Measurements from ENCODE around the gene TAAR8.

Gene TAAR8

DNA sequence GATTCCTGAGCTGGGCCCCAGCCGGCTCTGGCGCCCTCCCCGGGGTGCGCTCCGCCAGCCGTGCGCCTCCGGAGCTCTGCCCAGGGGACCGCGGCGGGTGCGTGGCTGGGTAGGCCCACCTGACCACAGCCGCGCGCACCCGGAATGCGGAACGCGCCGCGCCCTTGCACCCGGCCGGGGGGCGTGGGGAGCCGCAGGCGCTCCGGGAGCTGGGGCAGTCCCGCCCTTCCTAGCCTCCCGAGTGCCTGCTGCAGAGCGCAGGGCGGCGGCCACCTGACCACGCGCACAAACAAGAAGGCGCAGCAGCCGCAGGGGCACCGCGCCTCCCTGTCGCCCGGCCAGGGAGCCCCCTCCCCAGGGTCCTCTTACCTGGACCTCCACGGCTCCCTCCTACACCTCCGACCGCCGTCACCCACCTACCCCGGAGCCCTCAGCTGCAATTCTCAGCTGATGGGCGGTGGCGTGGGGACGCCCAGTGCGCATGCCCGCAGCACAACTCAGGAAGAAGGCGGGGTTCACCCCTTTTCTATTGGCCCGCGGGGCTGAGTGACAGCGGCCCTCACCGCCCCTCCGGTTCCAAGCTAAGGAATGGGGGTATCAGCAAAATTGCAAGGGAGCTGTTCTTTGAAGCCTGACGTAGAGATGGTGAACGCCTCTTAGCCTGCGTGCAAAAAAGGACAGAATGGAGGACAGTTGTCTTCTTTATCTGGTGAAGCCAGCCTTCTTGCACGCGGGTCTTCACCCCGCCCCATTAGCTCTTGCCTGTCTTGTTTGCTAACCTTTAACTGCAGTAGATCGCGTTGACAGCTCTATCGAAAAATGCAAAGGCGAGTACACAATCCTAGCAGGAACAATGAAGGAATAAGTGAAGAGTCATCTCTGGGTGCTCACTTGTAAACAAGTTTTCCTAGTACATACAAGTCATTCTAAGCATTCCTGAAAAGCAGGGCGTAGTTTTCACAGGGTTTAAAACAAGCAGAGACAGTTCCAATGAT, 39.5 kb upstream of the TAAR8 start, which contains the start of gene STX7:
STX7 (minus strand) TSS at position 479 of the 995 bp plus-strand sequence. CDS start 9,586 bp downstream, outside the sequence.
- H4K8ac ChIP-seq (ENCODE audit: low read depth, low read length): no peak within 1 kb of the TSS
- peaks cover 0 to under 1% of the 10 kb centered on the region in 2 donors for H3K36me3 ChIP-seq (replicated peaks in 1 of 2; ENCODE audit: control insufficient read depth in 2 of 2, insufficient read depth in 2 of 2, low read length in 2 of 2)
- H2BK120ac ChIP-seq (ENCODE audit: low read depth, low read length): no peak within 1 kb of the TSS
- H3K79me1 ChIP-seq (ENCODE audit: low read depth, low read length): no peaks in the 10 kb centered on the region
- H3K23ac ChIP-seq (ENCODE audit: low read depth, low read length, poor library complexity): no peak within 1 kb of the TSS
- H2BK15ac ChIP-seq (ENCODE audit: low read length): no peak within 1 kb of the TSS
- H4K91ac ChIP-seq (ENCODE audit: low read depth, low read length, poor library complexity): no peak within 1 kb of the TSS
- H2BK5ac ChIP-seq (ENCODE audit: low read length): no peak within 1 kb of the TSS
- peak within 1 kb of the TSS; percentile 77 to 97 for H3K4me3 ChIP-seq (ENCODE audit: low read length in 2 of 2)
- peak within 1 kb of the TSS; percentile 56 for H3K4me2 ChIP-seq (ENCODE audit: insufficient read depth, low read length, poor library complexity, severe bottlenecking)
- peak; percentile 84 for DNase-seq (ENCODE audit: low spot score)
- peak within 1 kb of the TSS; percentile 91 for H3K18ac ChIP-seq (ENCODE audit: low read length)
- no CpG with 5 or more reads among the region's 67 CpGs for whole genome bisulfite sequencing, 2 donors (ENCODE audit: extremely low coverage in 2 of 2, insufficient read length in 2 of 2, insufficient replicate concordance in 1 of 2)
- no peak within 1 kb of the TSS for H2BK12ac ChIP-seq (ENCODE audit: low read length)
- H2AK5ac ChIP-seq (ENCODE audit: low read depth, low read length): no peak within 1 kb of the TSS
- H3K27me3 ChIP-seq (ENCODE audit: control insufficient read depth in 3 of 3, insufficient read depth in 3 of 3, low read depth in 1 of 3, low read length in 3 of 3): peaks cover 0 to 37% (median 0%) of the 10 kb centered on the region in 3 experiments
- H3K27ac ChIP-seq (replicated peaks; ENCODE audit: low read length): no peak within 1 kb of the TSS
- H3K4me1 ChIP-seq (ENCODE audit: control insufficient read depth in 2 of 2, insufficient read depth in 1 of 2, low read depth in 1 of 2, low read length in 2 of 2): peaks cover 1 to 4% of the 10 kb centered on the region in 2 donors
- peak within 1 kb of the TSS; percentile 99 for H2AFZ ChIP-seq (ENCODE audit: low read length)
- H3K14ac ChIP-seq (ENCODE audit: low read length): no peak within 1 kb of the TSS
- H3K9me3 ChIP-seq (replicated peaks in 1 of 2; ENCODE audit: control insufficient read depth in 2 of 2, insufficient read depth in 1 of 2, low read depth in 1 of 2, low read length in 2 of 2): no peaks in the 10 kb centered on the region
- no peak within 1 kb of the TSS for H3K4ac ChIP-seq (ENCODE audit: low read length)
- peak within 1 kb of the TSS; percentile 85 for H3K9ac ChIP-seq (ENCODE audit: low read depth, low read length, poor library complexity)

DNA sequence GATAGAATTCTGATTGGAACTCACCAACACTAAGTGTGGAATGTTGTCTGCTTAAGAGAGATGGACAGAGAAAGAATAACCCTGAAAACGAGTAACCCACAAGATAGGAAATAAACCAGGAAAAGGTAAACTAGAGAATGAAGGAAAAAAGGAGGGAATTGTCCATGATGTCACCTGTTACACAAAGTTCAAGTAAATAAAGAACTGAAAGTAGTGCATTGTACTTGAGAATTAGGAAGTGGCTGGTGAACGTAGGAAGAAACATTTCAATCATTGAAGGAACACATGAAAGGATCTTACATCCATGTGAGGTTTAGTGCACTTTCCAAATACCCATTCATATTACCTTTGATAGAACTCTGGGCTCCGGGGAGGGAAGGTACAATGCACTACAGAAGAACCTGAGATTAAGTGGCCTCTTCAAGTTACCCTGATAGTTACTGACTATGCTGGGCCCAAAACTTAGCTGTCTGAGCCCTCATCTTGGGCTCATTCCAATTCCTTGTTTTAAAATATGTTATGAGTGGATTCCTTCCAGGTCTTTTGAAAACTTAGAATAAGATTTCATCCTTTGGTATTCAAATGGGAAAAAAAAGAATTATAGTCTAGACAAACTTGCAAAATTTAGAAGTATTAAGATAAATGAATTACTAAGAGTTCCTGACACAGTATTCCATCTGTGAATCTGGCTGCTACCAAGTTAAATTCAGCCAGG, 38.5 kb upstream of the TAAR8 start:
- Histone ChIP-seq H4K8ac (ENCODE audit: low read depth, low read length) (no peak overlapping the region), H3K36me3 (replicated peaks in 1 of 2; ENCODE audit: control insufficient read depth in 2 of 2, insufficient read depth in 2 of 2, low read length in 2 of 2) (no peaks in the 10 kb centered on the region), H2AK5ac (ENCODE audit: low read depth, low read length) (no peak overlapping the region), H3K27me3 (ENCODE audit: control insufficient read depth in 3 of 3, insufficient read depth in 3 of 3, low read depth in 1 of 3, low read length in 3 of 3) (peaks cover 0 to 37% (median 0%) of the 10 kb centered on the region in 3 experiments), H4K91ac (ENCODE audit: low read depth, low read length, poor library complexity) (no peak overlapping the region), H2BK12ac (ENCODE audit: low read length) (no peak overlapping the region), H2BK15ac (ENCODE audit: low read length) (no peak overlapping the region), H3K4ac (ENCODE audit: low read length) (no peak overlapping the region), H3K9ac (ENCODE audit: low read depth, low read length, poor library complexity) (no peak overlapping the region), H3K27ac (replicated peaks; ENCODE audit: low read length) (no peak overlapping the region), H3K4me2 (ENCODE audit: insufficient read depth, low read length, poor library complexity, severe bottlenecking) (no peak overlapping the region), H3K18ac (ENCODE audit: low read length) (no peak overlapping the region), H2BK120ac (ENCODE audit: low read depth, low read length) (no peak overlapping the region), H3K4me1 (ENCODE audit: control insufficient read depth in 2 of 2, insufficient read depth in 1 of 2, low read depth in 1 of 2, low read length in 2 of 2) (peaks cover 1 to 4% of the 10 kb centered on the region in 2 donors), H3K4me3 (ENCODE audit: low read length in 2 of 2) (no peak overlapping the region), H2AFZ (ENCODE audit: low read length) (no peak overlapping the region), H3K14ac (ENCODE audit: low read length) (no peak overlapping the region), H2BK5ac (ENCODE audit: low read length) (no peak overlapping the region), H3K23ac (ENCODE audit: low read depth, low read length, poor library complexity) (no peak overlapping the region), H3K9me3 (replicated peaks in 1 of 2; ENCODE audit: control insufficient read depth in 2 of 2, insufficient read depth in 1 of 2, low read depth in 1 of 2, low read length in 2 of 2) (no peaks in the 10 kb centered on the region), H3K79me1 (ENCODE audit: low read depth, low read length) (no peaks in the 10 kb centered on the region)
- WGBS, 2 donors (ENCODE audit: extremely low coverage in 2 of 2, insufficient read length in 2 of 2, insufficient replicate concordance in 1 of 2): no CpG with 5 or more reads among the region's 3 CpGs
- DNase-seq (ENCODE audit: low spot score): no peak

DNA sequence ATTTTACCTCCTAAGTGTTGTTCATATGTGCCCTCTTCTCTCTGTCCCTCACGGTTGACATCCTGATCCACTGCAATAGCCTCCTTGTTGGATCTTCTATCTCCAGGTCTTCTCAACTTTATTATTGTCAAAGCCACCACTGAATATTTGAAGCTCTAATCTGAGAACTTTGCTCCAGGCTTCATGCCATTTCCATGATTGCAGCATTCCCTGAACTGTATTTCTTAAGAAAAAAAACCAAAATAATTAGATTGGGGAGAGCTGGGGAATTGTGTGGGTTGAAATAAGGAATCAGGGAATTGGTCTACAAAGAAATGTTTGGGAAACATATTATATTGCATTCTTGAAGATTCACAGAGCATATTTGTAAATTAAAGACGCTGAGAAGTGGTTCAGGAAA, 37.1 kb upstream of the TAAR8 start:
- Histone ChIP-seq H3K18ac (ENCODE audit: low read length) (no peak overlapping the region), H3K36me3 (replicated peaks in 1 of 2; ENCODE audit: control insufficient read depth in 2 of 2, insufficient read depth in 2 of 2, low read length in 2 of 2) (no peaks in the 10 kb centered on the region), H3K27me3 (ENCODE audit: control insufficient read depth in 3 of 3, insufficient read depth in 3 of 3, low read depth in 1 of 3, low read length in 3 of 3) (peaks cover 0 to 40% (median 0%) of the 10 kb centered on the region in 3 experiments), H3K4ac (ENCODE audit: low read length) (no peak overlapping the region), H2BK120ac (ENCODE audit: low read depth, low read length) (no peak overlapping the region), H3K23ac (ENCODE audit: low read depth, low read length, poor library complexity) (no peak overlapping the region), H2BK15ac (ENCODE audit: low read length) (no peak overlapping the region), H2AFZ (ENCODE audit: low read length) (no peak overlapping the region), H3K9ac (ENCODE audit: low read depth, low read length, poor library complexity) (no peak overlapping the region), H3K4me3 (ENCODE audit: low read length in 2 of 2) (no peak overlapping the region), H2AK5ac (ENCODE audit: low read depth, low read length) (no peak overlapping the region), H3K4me1 (ENCODE audit: control insufficient read depth in 2 of 2, insufficient read depth in 1 of 2, low read depth in 1 of 2, low read length in 2 of 2) (peaks cover 1 to 4% of the 10 kb centered on the region in 2 donors), H3K9me3 (replicated peaks in 1 of 2; ENCODE audit: control insufficient read depth in 2 of 2, insufficient read depth in 1 of 2, low read depth in 1 of 2, low read length in 2 of 2) (no peaks in the 10 kb centered on the region), H4K91ac (ENCODE audit: low read depth, low read length, poor library complexity) (no peak overlapping the region), H3K14ac (ENCODE audit: low read length) (no peak overlapping the region), H3K79me1 (ENCODE audit: low read depth, low read length) (no peaks in the 10 kb centered on the region), H3K27ac (replicated peaks; ENCODE audit: low read length) (no peak overlapping the region), H4K8ac (ENCODE audit: low read depth, low read length) (no peak overlapping the region), H2BK12ac (ENCODE audit: low read length) (no peak overlapping the region), H2BK5ac (ENCODE audit: low read length) (no peak overlapping the region), H3K4me2 (ENCODE audit: insufficient read depth, low read length, poor library complexity, severe bottlenecking) (no peak overlapping the region)
- no CpG with 5 or more reads among the region's 2 CpGs for WGBS, 2 donors (ENCODE audit: extremely low coverage in 2 of 2, insufficient read length in 2 of 2, insufficient replicate concordance in 1 of 2)
- no peak for DNase-seq (ENCODE audit: low spot score)

DNA sequence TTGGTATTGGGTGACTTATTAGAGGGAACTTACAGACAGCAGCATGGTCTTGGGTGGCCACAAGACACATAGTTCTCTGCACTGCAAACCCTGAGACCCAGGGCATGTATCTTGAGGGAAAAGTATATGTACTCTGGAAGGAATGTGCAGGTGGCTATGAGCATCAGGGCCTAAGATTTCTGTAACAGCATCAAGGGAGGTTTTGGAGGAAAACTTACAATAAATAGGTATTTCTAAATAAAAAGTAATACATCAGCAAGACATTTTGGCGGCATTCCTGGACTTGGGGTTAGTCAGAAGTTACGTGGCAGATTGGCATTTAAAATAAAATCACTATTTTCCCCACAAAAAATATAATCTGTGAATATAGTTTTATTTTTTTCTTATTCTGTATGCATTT, 31.5 kb upstream of the TAAR8 start:
- WGBS, 2 donors (ENCODE audit: extremely low coverage in 2 of 2, insufficient read length in 2 of 2, insufficient replicate concordance in 1 of 2): no CpG with 5 or more reads among the region's 2 CpGs
- Histone ChIP-seq H3K4me2 (ENCODE audit: insufficient read depth, low read length, poor library complexity, severe bottlenecking) (no peak overlapping the region), H2AK5ac (ENCODE audit: low read depth, low read length) (no peak overlapping the region), H3K79me1 (ENCODE audit: low read depth, low read length) (no peaks in the 10 kb centered on the region), H3K4me3 (ENCODE audit: low read length in 2 of 2) (no peak overlapping the region), H3K18ac (ENCODE audit: low read length) (no peak overlapping the region), H2AFZ (ENCODE audit: low read length) (no peak overlapping the region), H3K4ac (ENCODE audit: low read length) (no peak overlapping the region), H3K23ac (ENCODE audit: low read depth, low read length, poor library complexity) (no peak overlapping the region), H3K27me3 (ENCODE audit: control insufficient read depth in 3 of 3, insufficient read depth in 3 of 3, low read depth in 1 of 3, low read length in 3 of 3) (peaks cover 0 to 20% (median 0%) of the 10 kb centered on the region in 3 experiments), H2BK120ac (ENCODE audit: low read depth, low read length) (no peak overlapping the region), H3K9ac (ENCODE audit: low read depth, low read length, poor library complexity) (no peak overlapping the region), H3K9me3 (replicated peaks in 1 of 2; ENCODE audit: control insufficient read depth in 2 of 2, insufficient read depth in 1 of 2, low read depth in 1 of 2, low read length in 2 of 2) (no peaks in the 10 kb centered on the region), H3K4me1 (ENCODE audit: control insufficient read depth in 2 of 2, insufficient read depth in 1 of 2, low read depth in 1 of 2, low read length in 2 of 2) (peaks cover 0 to 3% of the 10 kb centered on the region in 2 donors), H2BK12ac (ENCODE audit: low read length) (no peak overlapping the region), H4K8ac (ENCODE audit: low read depth, low read length) (no peak overlapping the region), H3K36me3 (replicated peaks in 1 of 2; ENCODE audit: control insufficient read depth in 2 of 2, insufficient read depth in 2 of 2, low read length in 2 of 2) (no peaks in the 10 kb centered on the region), H2BK5ac (ENCODE audit: low read length) (no peak overlapping the region), H3K14ac (ENCODE audit: low read length) (no peak overlapping the region), H4K91ac (ENCODE audit: low read depth, low read length, poor library complexity) (no peak overlapping the region), H3K27ac (replicated peaks; ENCODE audit: low read length) (no peak overlapping the region), H2BK15ac (ENCODE audit: low read length) (no peak overlapping the region)
- no peak for DNase-seq (ENCODE audit: low spot score)
